OCI-M2 (cell line): ENCODE results near the gene ZNF708.
"Not testable (repeated sequence)": the region's sequence is repeated elsewhere in the genome, so short reads cannot be mapped to it uniquely, and the experiment has no call there.

Experiments used
- DNase-seq: peaks from one replicate; lab custom pipeline; 2025; ENCODE audit not compliant: unreplicated experiment; lab: John Stamatoyannopoulos, UW

The ZNF708 gene

GRCh38 chr19:21260164-21260847 lies 68.9 kb downstream of the ZNF708 start:
- DNase-seq = no peak

- DNase-seq = not testable (repeated sequence)
Observed at GRCh38 chr19:21259421-21260124, 69.6 kb downstream of the ZNF708 start.

- no peak for DNase-seq
Observed at GRCh38 chr19:21256722-21257121, 72.5 kb downstream of the ZNF708 start.
